T-helper 22 cell (primary cell): ENCODE measurements around the gene LONRF3.
"Not testable (repeated sequence)": the region's sequence is repeated elsewhere in the genome, so short reads cannot be mapped to it uniquely, and the experiment has no call there.

Experiments
- DNase-seq: peaks from one replicate; pipeline ENCODE4 v3.0.0-alpha.2; 2020; ENCODE audit warnings: low read depth

Gene LONRF3

GRCh38 chrX:118988911-118989310 is 14.5 kb downstream of the LONRF3 start:
- DNase-seq = no peak

GRCh38 chrX:118989886-118990285 is 15.5 kb downstream of the LONRF3 start:
- no peak for DNase-seq

GRCh38 chrX:118990512-118991227 is 16.3 kb downstream of the LONRF3 start:
- DNase-seq = no peak

GRCh38 chrX:118992441-118993121 is 18.2 kb downstream of the LONRF3 start:
- DNase-seq = peak; percentile 12

- no peak for DNase-seq
Observed at GRCh38 chrX:119003462-119003861, 29.0 kb downstream of the LONRF3 start.

- DNase-seq = peak; percentile 7
Observed at GRCh38 chrX:119004920-119005524, 30.6 kb downstream of the LONRF3 start.

- DNase-seq = no peak
Observed at GRCh38 chrX:119007189-119007770, 32.9 kb downstream of the LONRF3 start.

- DNase-seq = no peak
Observed at GRCh38 chrX:119008110-119008744, 33.8 kb downstream of the LONRF3 start.

GRCh38 chrX:119009071-119009470 is 34.7 kb downstream of the LONRF3 start:
- no peak for DNase-seq

GRCh38 chrX:119010491-119010890 is 36.1 kb downstream of the LONRF3 start:
- no peak for DNase-seq

- no peak for DNase-seq
Observed at GRCh38 chrX:119013164-119013563, 38.7 kb downstream of the LONRF3 start.

GRCh38 chrX:119015407-119016237 is 41.2 kb downstream of the LONRF3 start:
- no peak for DNase-seq

- DNase-seq = no peak
Observed at GRCh38 chrX:119017077-119017476, 42.7 kb downstream of the LONRF3 start.

- no peak for DNase-seq
Observed at GRCh38 chrX:119025900-119026299, 51.5 kb downstream of the LONRF3 start.

- DNase-seq = not testable (repeated sequence)
Observed at GRCh38 chrX:119026344-119026743, 51.9 kb downstream of the LONRF3 start.

- DNase-seq = not testable (repeated sequence)
Observed at GRCh38 chrX:119027960-119028732, 53.7 kb downstream of the LONRF3 start.

GRCh38 chrX:119028733-119029330 is 54.4 kb downstream of the LONRF3 start:
- DNase-seq = no peak

GRCh38 chrX:119029656-119030055 is 55.2 kb downstream of the LONRF3 start:
- not testable (repeated sequence) for DNase-seq

GRCh38 chrX:119030990-119031389 is 56.6 kb downstream of the LONRF3 start:
- no peak for DNase-seq
